HG03159 (cell line): ENCODE data around the gene SDK2.
A peak's percentile ranks its signal among the peaks of the same experiment; 100 is the strongest.

Source experiments
- ATAC-seq: cut with Tn5 transposase; IDR thresholded peaks from one replicate; pipeline ENCODE4 v1.9.1; 2021; ENCODE audit warnings: mild to moderate bottlenecking, moderate library complexity; ENCODE audit not compliant: unreplicated experiment

SDK2 gene

GRCh38 chr17:73429440-73430164 is 214.6 kb downstream of the SDK2 start:
- ATAC-seq = peak; percentile 93

DNA sequence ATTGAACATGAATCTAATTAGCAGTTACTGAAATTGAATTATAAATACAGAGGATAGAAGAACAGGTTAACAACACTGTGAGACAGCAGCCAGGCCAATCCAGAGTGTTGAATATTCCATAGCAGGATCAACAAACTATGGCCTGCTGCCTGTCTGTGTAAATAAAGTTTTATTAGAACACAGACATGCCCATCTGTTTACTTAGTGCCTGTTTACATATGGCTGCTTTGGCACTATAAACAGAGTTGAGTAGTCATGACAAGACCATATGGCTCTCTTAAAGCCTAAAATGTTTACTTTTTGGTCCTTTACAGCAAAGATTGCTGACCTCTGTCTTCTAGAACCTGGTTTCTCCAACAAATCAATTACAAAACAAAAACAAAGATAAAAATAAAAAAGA is 217.0 kb downstream of the SDK2 start:
- ATAC-seq = no peak

DNA sequence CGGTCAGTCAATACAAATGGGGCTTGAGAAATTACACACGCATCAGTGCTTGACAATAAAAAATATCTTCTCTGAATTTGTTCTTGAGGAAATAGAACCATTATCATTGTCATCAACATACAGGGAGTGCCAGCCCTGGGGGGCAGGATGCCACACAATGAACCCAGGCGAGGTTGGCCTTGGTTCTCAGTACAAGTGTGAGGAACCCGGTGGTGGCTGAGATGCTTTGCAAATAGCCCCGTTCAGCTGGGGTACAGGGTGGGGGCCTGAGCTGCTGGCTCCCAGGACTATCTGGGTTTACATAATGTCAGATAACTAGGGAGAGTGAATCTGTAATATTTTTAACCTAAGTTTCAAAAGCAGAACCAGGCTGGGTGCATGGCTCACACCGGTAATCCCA is 219.7 kb downstream of the SDK2 start:
- ATAC-seq = no peak

DNA sequence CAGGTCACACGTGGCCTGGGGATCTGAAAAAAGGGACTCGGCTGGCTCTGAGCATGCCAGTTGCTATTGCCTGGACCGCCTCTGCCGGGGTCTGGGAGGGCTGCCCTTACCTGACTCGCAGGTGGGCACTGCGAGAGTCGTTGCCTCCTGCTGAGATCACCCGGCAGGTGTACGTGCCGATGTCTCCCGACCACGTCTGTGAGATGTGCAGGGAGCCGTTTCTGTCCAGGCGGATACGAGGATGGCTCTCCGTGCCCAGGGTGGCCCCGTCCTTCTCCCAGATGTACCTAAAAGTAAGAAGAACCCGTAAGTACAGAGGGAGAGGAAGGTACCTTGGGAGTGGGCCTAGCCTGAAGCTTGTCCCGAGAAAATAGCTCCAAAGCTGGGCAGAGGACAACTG is 220.4 kb downstream of the SDK2 start:
- no peak for ATAC-seq

DNA sequence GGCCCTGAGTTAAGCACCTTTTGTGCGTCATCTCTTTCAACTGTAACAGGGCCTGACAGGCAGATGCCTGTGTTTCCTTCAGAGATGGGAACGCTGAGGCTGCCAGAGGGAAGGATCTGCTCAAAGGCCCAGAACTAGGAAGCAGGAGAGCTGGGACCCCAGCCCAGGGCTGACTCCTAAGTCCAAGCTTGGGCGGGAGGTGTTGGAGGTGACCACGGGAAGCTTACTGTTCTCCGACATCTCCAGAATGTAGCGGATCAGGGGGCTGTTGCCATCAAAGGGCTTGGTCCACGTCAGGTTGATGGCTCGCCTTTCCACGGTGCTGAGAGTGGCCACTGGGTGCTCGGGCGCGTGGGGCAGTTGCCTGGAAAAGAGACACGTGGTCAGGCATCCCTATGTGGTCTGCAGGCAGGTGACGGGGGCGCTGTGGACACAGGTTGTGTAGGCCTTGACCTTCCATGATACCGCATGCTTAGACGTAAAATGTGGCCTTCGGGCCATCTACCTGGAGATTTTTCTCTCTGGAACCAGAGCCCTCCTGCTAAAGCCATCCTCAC is 221.0 kb downstream of the SDK2 start:
- no peak for ATAC-seq

- no peak for ATAC-seq
These were observed 222.1 kb downstream of the SDK2 start for GRCh38 chr17:73422121-73422520.

- no peak for ATAC-seq
These were observed 223.3 kb downstream of the SDK2 start for GRCh38 chr17:73420897-73421296.

GRCh38 chr17:73419881-73420280 is 224.4 kb downstream of the SDK2 start:
- ATAC-seq = no peak

DNA sequence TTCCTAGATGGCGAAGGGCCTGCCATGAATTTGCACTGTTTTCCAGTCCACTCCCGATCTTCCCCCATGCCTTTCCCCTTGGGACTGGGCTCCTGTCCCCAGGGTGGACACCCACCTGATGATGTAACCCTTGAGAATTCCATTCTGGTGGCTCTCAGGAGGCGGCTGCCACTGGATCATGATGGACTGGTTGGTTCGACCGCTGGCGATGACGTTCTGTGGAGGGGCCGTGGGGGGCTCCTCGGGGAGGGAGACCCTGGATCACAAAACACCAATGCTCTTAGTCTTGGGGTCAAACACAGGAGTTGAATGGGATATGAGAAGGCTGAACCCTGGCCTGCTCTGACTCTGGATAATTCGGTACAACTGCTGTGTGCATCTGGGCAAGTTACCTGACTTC is 225.2 kb downstream of the SDK2 start:
- no peak for ATAC-seq

DNA sequence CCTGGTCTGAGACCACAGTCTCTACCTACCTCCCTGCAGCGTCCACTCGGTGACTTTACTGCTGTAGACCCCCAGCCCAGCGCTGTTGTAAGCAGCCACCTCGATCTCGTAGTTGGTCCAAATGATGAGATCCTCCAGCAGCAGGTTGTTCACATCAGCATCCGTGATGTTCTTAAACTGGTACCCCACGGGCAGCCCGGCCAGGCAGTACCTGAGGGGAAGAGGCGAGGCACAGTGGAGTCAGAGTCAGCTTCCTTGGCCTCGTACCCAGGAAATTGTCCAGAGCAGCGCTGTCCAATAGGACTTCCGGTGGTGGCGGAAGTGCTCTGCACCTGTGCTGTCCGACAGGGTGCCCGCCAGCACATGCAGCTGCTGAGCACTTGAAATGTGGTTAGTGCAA is 228.5 kb downstream of the SDK2 start:
- no peak for ATAC-seq

GRCh38 chr17:73414171-73414955 is 229.9 kb downstream of the SDK2 start:
- ATAC-seq = no peak

- ATAC-seq = no peak
These were observed 231.3 kb downstream of the SDK2 start for GRCh38 chr17:73412914-73413313.

- no peak for ATAC-seq
These were observed 232.9 kb downstream of the SDK2 start for GRCh38 chr17:73411313-73411747.

GRCh38 chr17:73410586-73411312 is 233.5 kb downstream of the SDK2 start:
- no peak for ATAC-seq

- ATAC-seq = no peak
These were observed 240.0 kb downstream of the SDK2 start for GRCh38 chr17:73404246-73404645.

- no peak for ATAC-seq
These were observed 241.8 kb downstream of the SDK2 start for GRCh38 chr17:73402466-73402865.

DNA sequence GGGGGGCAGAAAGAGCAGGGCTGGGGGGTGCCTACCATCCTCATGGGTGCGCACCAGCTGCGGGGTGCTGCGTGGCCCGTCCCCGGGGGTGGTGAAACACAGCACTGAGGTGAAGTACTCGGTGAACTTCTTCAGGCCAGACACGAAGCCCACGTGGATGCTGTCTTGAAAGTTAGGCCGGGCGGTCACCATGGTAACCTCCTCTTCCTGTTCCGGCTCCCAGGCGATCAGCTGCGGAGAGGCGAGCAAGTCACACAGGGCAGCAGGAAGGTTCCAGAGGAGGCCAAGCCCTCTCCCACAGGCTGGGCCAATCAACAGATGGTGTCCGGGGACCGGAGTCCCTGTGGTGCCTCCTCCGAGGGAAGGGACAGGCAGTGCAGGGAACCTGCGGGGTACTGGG is 242.3 kb downstream of the SDK2 start:
- no peak for ATAC-seq

- ATAC-seq = no peak
These were observed 243.2 kb downstream of the SDK2 start for GRCh38 chr17:73400915-73401545.

- ATAC-seq = no peak
These were observed 245.2 kb downstream of the SDK2 start for GRCh38 chr17:73399056-73399455.

- no peak for ATAC-seq
These were observed 246.2 kb downstream of the SDK2 start for GRCh38 chr17:73397856-73398540.
